Smooth muscle cell (in vitro differentiated cells): ENCODE measurements around the gene TRIM22. TPM values are rescaled to one million over a fixed set of nuclear protein-coding genes. Genes with fewer than 3 reads are reported as not detected.
"Not testable (repeated sequence)": the region's sequence is repeated elsewhere in the genome, so short reads cannot be mapped to it uniquely, and the experiment has no call there.

Experiments
- DNase-seq: peaks from one replicate; lab custom pipeline; 2025; ENCODE audit not compliant: unreplicated experiment; lab: John Stamatoyannopoulos, UW
- H2AFZ ChIP-seq: fragments of 200-600 bp; sonication (generic); 2 replicates; pipeline ENCODE4 v1.6.0; 2016; ENCODE audit warnings: antibody characterized with exemption, low read depth, mild to moderate bottlenecking
- H3F3A ChIP-seq: fragments of 200-600 bp; sonication (generic); 2 replicates; pipeline ENCODE4 v1.6.0; 2017; ENCODE audit warnings: antibody characterized with exemption, low read depth
- H3K27ac ChIP-seq: fragments of 200-600 bp; sonication (generic); 2 replicates; pipeline ENCODE4 v1.5.1; 2016; ENCODE audit warnings: low read depth, mild to moderate bottlenecking
- H3K27me3 ChIP-seq: fragments of 200-600 bp; sonication (generic); 2 replicates; pipeline ENCODE4 v1.6.1; 2016; ENCODE audit warnings: low read depth, mild to moderate bottlenecking
- H3K36me3 ChIP-seq: fragments of 200-600 bp; sonication (generic); 2 replicates; pipeline ENCODE4 v1.5.1; 2016; ENCODE audit warnings: low read depth
- H3K4me1 ChIP-seq: fragments of 200-600 bp; sonication (generic); 2 replicates; pipeline ENCODE4 v1.5.1; 2016; ENCODE audit warnings: low read depth
- H3K4me2 ChIP-seq: fragments of 200-600 bp; sonication (generic); 2 replicates; pipeline ENCODE4 v1.6.0; 2016; ENCODE audit warnings: mild to moderate bottlenecking
- H3K4me3 ChIP-seq: fragments of 200-600 bp; sonication (generic); 2 replicates; pipeline ENCODE4 v1.5.1; 2016; ENCODE audit warnings: mild to moderate bottlenecking
- H3K79me2 ChIP-seq: fragments of 200-600 bp; sonication (generic); 2 replicates; pipeline ENCODE4 v1.6.0; 2016; ENCODE audit warnings: low read depth, mild to moderate bottlenecking
- H3K9ac ChIP-seq: fragments of 200-600 bp; sonication (generic); 2 replicates; pipeline ENCODE4 v1.6.0; 2016; ENCODE audit warnings: low read depth
- H3K9me3 ChIP-seq: fragments of 200-600 bp; sonication (generic); replicated peaks from 2 replicates; pipeline ENCODE4 v1.5.1; 2016; ENCODE audit warnings: low read depth
- H4K20me1 ChIP-seq: fragments of 200-600 bp; sonication (generic); 2 replicates; pipeline ENCODE4 v1.6.0; 2016; ENCODE audit warnings: low read depth
- WGBS: methylation state at CpG from one replicate; pipeline ENCODE4 v1.1.7; 2016; ENCODE audit warnings: low lambda C conversion rate; 5-methylcytosine and 5-hydroxymethylcytosine counted together
- polyA plus RNA-seq: library from polyadenylated mRNA; unstranded; fragments of >200 nt; fragmentation: Nextera tagmentation; extraction: Ambion mirVana; gene quantifications from 2 replicates; pipeline ENCODE4 v1.2.1, GENCODE V29; 2016
- total RNA-seq: library from RNA; depleted of rRNA; stranded (reverse); fragments of >200 nt; gene quantifications from 2 replicates; pipeline ENCODE4 v1.2.3, GENCODE V29; 2014
- TF ChIP-seq, protein P1 (sequence below): fragments of 200-600 bp; sonication (generic); IDR thresholded peaks from 2 replicates; pipeline ENCODE4 v1.5.1; 2017; ENCODE audit warnings: borderline replicate concordance, mild to moderate bottlenecking, antibody characterized with exemption; ENCODE audit not compliant: insufficient read depth, poor library complexity, severe bottlenecking

TRIM22 gene
- total and polyA plus RNA-seq, 2 experiments from 2014 or later: 26.1 to 34.4 TPM

DNA sequence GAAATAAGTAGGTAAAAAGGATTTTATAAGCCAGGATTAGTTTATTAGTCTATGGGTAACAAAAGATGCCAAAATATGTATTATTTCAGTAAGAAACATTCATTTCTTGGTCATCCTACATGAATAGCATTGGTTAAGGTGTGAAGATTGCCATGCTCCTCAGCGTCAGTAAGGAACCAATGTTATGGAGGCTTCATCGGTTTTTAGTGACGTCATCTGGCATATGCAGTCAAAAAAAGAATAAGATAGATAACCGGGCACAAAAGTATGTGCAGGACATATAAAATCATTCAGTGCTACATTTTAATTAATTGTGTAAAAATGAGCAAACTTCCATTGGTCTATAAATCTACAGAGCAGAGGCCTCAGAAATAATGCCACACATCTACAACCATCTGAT is 34.1 kb upstream of the TRIM22 start:
- Histone ChIP-seq H3K27ac (no peak overlapping the region), H3F3A (no peaks in the 10 kb centered on the region), H3K4me2 (no peak overlapping the region), H3K9ac (no peak overlapping the region), H3K9me3 (no peaks in the 10 kb centered on the region), H3K4me3 (no peak overlapping the region), H3K4me1 (no peaks in the 10 kb centered on the region), H2AFZ (no peak overlapping the region), H3K36me3 (no peaks in the 10 kb centered on the region), H3K79me2 (no peaks in the 10 kb centered on the region), H3K27me3 (no peaks in the 10 kb centered on the region), H4K20me1 (no peaks in the 10 kb centered on the region)
- TF ChIP-seq, protein P1, sequence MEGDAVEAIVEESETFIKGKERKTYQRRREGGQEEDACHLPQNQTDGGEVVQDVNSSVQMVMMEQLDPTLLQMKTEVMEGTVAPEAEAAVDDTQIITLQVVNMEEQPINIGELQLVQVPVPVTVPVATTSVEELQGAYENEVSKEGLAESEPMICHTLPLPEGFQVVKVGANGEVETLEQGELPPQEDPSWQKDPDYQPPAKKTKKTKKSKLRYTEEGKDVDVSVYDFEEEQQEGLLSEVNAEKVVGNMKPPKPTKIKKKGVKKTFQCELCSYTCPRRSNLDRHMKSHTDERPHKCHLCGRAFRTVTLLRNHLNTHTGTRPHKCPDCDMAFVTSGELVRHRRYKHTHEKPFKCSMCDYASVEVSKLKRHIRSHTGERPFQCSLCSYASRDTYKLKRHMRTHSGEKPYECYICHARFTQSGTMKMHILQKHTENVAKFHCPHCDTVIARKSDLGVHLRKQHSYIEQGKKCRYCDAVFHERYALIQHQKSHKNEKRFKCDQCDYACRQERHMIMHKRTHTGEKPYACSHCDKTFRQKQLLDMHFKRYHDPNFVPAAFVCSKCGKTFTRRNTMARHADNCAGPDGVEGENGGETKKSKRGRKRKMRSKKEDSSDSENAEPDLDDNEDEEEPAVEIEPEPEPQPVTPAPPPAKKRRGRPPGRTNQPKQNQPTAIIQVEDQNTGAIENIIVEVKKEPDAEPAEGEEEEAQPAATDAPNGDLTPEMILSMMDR: no peak
- no peak for DNase-seq
- 96% methylated on average over 4 of the region's 4 CpGs for WGBS

- not testable (repeated sequence) for H3F3A ChIP-seq, H3K27ac ChIP-seq, DNase-seq, H3K4me3 ChIP-seq, H2AFZ ChIP-seq, H3K4me2 ChIP-seq, H4K20me1 ChIP-seq, H3K4me1 ChIP-seq, H3K9ac ChIP-seq, H3K79me2 ChIP-seq, H3K27me3 ChIP-seq, H3K9me3 ChIP-seq, H3K36me3 ChIP-seq
- WGBS: 97% methylated on average over 2 of the region's 2 CpGs
Observed at GRCh38 chr11:5656956-5657355, 32.6 kb upstream of the TRIM22 start.

GRCh38 chr11:5658318-5658717 is 31.3 kb upstream of the TRIM22 start:
- H3K27ac ChIP-seq: no peak overlapping the region
- TF ChIP-seq, protein P1: no peak
- H3K27me3 ChIP-seq: no peaks in the 10 kb centered on the region
- H3K4me2 ChIP-seq: no peak overlapping the region
- no peak overlapping the region for H3K9ac ChIP-seq
- no peaks in the 10 kb centered on the region for H3K4me1 ChIP-seq
- peaks cover 10% of the 10 kb centered on the region for H3F3A ChIP-seq
- no peak for DNase-seq
- no peaks in the 10 kb centered on the region for H3K9me3 ChIP-seq
- no peaks in the 10 kb centered on the region for H3K79me2 ChIP-seq
- 91% methylated on average over 5 of the region's 5 CpGs for WGBS
- H4K20me1 ChIP-seq: no peaks in the 10 kb centered on the region
- H2AFZ ChIP-seq: no peak overlapping the region
- H3K36me3 ChIP-seq: peaks cover under 1% of the 10 kb centered on the region
- H3K4me3 ChIP-seq: no peak overlapping the region

- WGBS: 100% methylated on average over 2 of the region's 2 CpGs
- no peak overlapping the region for H3K4me2 ChIP-seq
Observed at GRCh38 chr11:5663511-5663910, 26.1 kb upstream of the TRIM22 start.

More at GRCh38 chr11:5663511-5663910, 26.1 kb upstream of the TRIM22 start:
- TF ChIP-seq, protein P1: no peak
- DNase-seq: no peak
- H3K79me2 ChIP-seq: no peaks in the 10 kb centered on the region
- no peak overlapping the region for H2AFZ ChIP-seq
- no peak overlapping the region for H3K9ac ChIP-seq
- H3K4me1 ChIP-seq: no peaks in the 10 kb centered on the region
- no peaks in the 10 kb centered on the region for H3K27me3 ChIP-seq
- H3K27ac ChIP-seq: no peak overlapping the region
- peaks cover 24% of the 10 kb centered on the region for H3K36me3 ChIP-seq
- H3K9me3 ChIP-seq: no peaks in the 10 kb centered on the region
- no peaks in the 10 kb centered on the region for H4K20me1 ChIP-seq
- no peak overlapping the region for H3K4me3 ChIP-seq
- H3F3A ChIP-seq: peaks cover 10% of the 10 kb centered on the region
